Stomach smooth muscle (tissue), 2 donors: ENCODE data around the gene VSIG2.
A peak's percentile ranks its signal among the peaks of the same experiment; 100 is the strongest.

ENCODE experiments used
- H3K27ac ChIP-seq: one replicate; pipeline ENCODE4 v1.7.0; 2013; ENCODE audit warnings: mild to moderate bottlenecking, low read length, inconsistent platforms
- H3K27me3 ChIP-seq, 2 donors: one replicate each; pipeline ENCODE4 v1.7.0; 2013; ENCODE audit warnings: low read length in 2 of 2; ENCODE audit not compliant: insufficient read depth in 2 of 2, control insufficient read depth in 1 of 2
- H3K36me3 ChIP-seq, 2 donors: one replicate each; pipeline ENCODE4 v1.7.0; 2013; ENCODE audit warnings: low read length in 2 of 2; ENCODE audit not compliant: control insufficient read depth in 2 of 2, insufficient read depth in 2 of 2
- H3K4me1 ChIP-seq: one replicate; pipeline ENCODE4 v1.7.0; 2013; ENCODE audit warnings: low read length; ENCODE audit not compliant: control insufficient read depth, insufficient read depth
- H3K4me3 ChIP-seq, 2 donors: one replicate each; pipeline ENCODE4 v1.7.0; 2013; ENCODE audit warnings: low read length in 2 of 2
- H3K9ac ChIP-seq, 2 donors: one replicate each; pipeline ENCODE4 v1.7.0; 2013; ENCODE audit warnings: low read length in 2 of 2, mild to moderate bottlenecking in 1 of 2
- H3K9me3 ChIP-seq, 2 donors: one replicate each; pipeline ENCODE4 v1.7.0; 2013; ENCODE audit warnings: low read length in 2 of 2; ENCODE audit not compliant: control insufficient read depth in 2 of 2
- donor health status: healthy.
- donor health status: Pancreatic carcinoma.

The VSIG2 gene

GRCh38 chr11:124762624-124763155 is 10.6 kb upstream of the VSIG2 start:
- Histone ChIP-seq H3K4me3 (peak overlapping the region; percentile 49 to 77), H3K9me3 (no peaks in the 10 kb centered on the region), H3K27ac (no peak overlapping the region), H3K36me3 (peaks cover 8 to 12% of the 10 kb centered on the region in 2 donors), H3K9ac (peak overlapping the region in 1 of 2 donors; percentile 13), H3K27me3 (peaks cover 37 to 53% of the 10 kb centered on the region in 2 donors), H3K4me1 (peaks cover 42% of the 10 kb centered on the region)

GRCh38 chr11:124762105-124762623 is 10.1 kb upstream of the VSIG2 start, which contains the start of gene ESAM:
ESAM (minus strand) TSS chr11:124762290; CDS start chr11:124762154, 136 bp downstream.
- Histone ChIP-seq H3K4me3 (peak within 1 kb of the TSS; percentile 49 to 77), H3K4me1 (peaks cover 43% of the 10 kb centered on the region), H3K9ac (peak within 1 kb of the TSS; percentile 22 to 36), H3K27ac (peak within 1 kb of the TSS; percentile 69), H3K9me3 (no peaks in the 10 kb centered on the region), H3K27me3 (peaks cover 42 to 57% of the 10 kb centered on the region in 2 donors), H3K36me3 (peaks cover 2 to 8% of the 10 kb centered on the region in 2 donors)

GRCh38 chr11:124761301-124762104 is 9.4 kb upstream of the VSIG2 start:
- peak overlapping the region in 1 of 2 donors; percentile 77 for H3K4me3 ChIP-seq
- H3K9ac ChIP-seq, result peak overlapping the region; percentile 22 to 36
- H3K27me3 ChIP-seq, result peaks cover 47 to 64% of the 10 kb centered on the region in 2 donors
- peak overlapping the region; percentile 69 for H3K27ac ChIP-seq
- H3K36me3 ChIP-seq, result peaks cover 2 to 4% of the 10 kb centered on the region in 2 donors
- H3K9me3 ChIP-seq, result no peaks in the 10 kb centered on the region
- peaks cover 43% of the 10 kb centered on the region for H3K4me1 ChIP-seq

GRCh38 chr11:124760806-124761205 is 8.8 kb upstream of the VSIG2 start:
- peak overlapping the region; percentile 36 to 45 for H3K9ac ChIP-seq
- H3K27ac ChIP-seq, result peak overlapping the region; percentile 55
- peaks cover 53 to 67% of the 10 kb centered on the region in 2 donors for H3K27me3 ChIP-seq
- peaks cover 43% of the 10 kb centered on the region for H3K4me1 ChIP-seq
- H3K9me3 ChIP-seq, result no peaks in the 10 kb centered on the region
- H3K36me3 ChIP-seq, result peaks cover 0 to 4% of the 10 kb centered on the region in 2 donors
- H3K4me3 ChIP-seq, result peak overlapping the region; percentile 46 to 77

GRCh38 chr11:124760205-124760652 is 8.2 kb upstream of the VSIG2 start:
- Histone ChIP-seq H3K27me3 (peaks cover 53 to 67% of the 10 kb centered on the region in 2 donors), H3K4me3 (peak overlapping the region; percentile 46 to 77), H3K36me3 (peaks cover 0 to 4% of the 10 kb centered on the region in 2 donors), H3K27ac (peak overlapping the region; percentile 55), H3K9me3 (no peaks in the 10 kb centered on the region), H3K9ac (peak overlapping the region in 1 of 2 donors; percentile 45), H3K4me1 (peaks cover 43% of the 10 kb centered on the region)

- peaks cover 43% of the 10 kb centered on the region for H3K4me1 ChIP-seq
- H3K9me3 ChIP-seq, result no peaks in the 10 kb centered on the region
- H3K27me3 ChIP-seq, result peaks cover 57 to 67% of the 10 kb centered on the region in 2 donors
- H3K36me3 ChIP-seq, result no peaks in the 10 kb centered on the region
- peak overlapping the region in 1 of 2 donors; percentile 45 for H3K9ac ChIP-seq
- peak overlapping the region; percentile 55 for H3K27ac ChIP-seq
- H3K4me3 ChIP-seq, result peak overlapping the region in 1 of 2 donors; percentile 77
Observed at GRCh38 chr11:124759266-124760204, 7.5 kb upstream of the VSIG2 start.

- Histone ChIP-seq H3K9me3 (no peaks in the 10 kb centered on the region), H3K9ac (peak overlapping the region; percentile 5 to 22), H3K4me3 (peak overlapping the region; percentile 65 to 77), H3K4me1 (peaks cover 43% of the 10 kb centered on the region), H3K36me3 (no peaks in the 10 kb centered on the region), H3K27me3 (peaks cover 61 to 74% of the 10 kb centered on the region in 2 donors), H3K27ac (peak overlapping the region; percentile 18)
Observed at GRCh38 chr11:124758355-124759265, 6.6 kb upstream of the VSIG2 start.

- Histone ChIP-seq H3K27ac (no peak overlapping the region), H3K4me3 (no peak overlapping the region), H3K27me3 (peaks cover 60 to 72% of the 10 kb centered on the region in 2 donors), H3K9ac (no peak overlapping the region), H3K4me1 (peaks cover 33% of the 10 kb centered on the region), H3K9me3 (no peaks in the 10 kb centered on the region), H3K36me3 (no peaks in the 10 kb centered on the region)
Observed at GRCh38 chr11:124757320-124757719, 5.3 kb upstream of the VSIG2 start.

- Histone ChIP-seq H3K36me3 (no peaks in the 10 kb centered on the region), H3K4me1 (peaks cover 32% of the 10 kb centered on the region), H3K4me3 (no peak overlapping the region), H3K27me3 (peaks cover 63 to 72% of the 10 kb centered on the region in 2 donors), H3K9me3 (no peaks in the 10 kb centered on the region), H3K9ac (no peak overlapping the region), H3K27ac (no peak overlapping the region)
Observed at GRCh38 chr11:124756753-124757227, 4.7 kb upstream of the VSIG2 start.
